Activated B cell treated with CpG ODN at 0.5 μM for 24 hours (primary cell): ENCODE data around the gene SLC12A5. TPM values are rescaled to one million over a fixed set of nuclear protein-coding genes. Genes with fewer than 3 reads are reported as not detected.
"Not testable (repeated sequence)": the region's sequence is repeated elsewhere in the genome, so short reads cannot be mapped to it uniquely, and the experiment has no call there.

Experiments
- ATAC-seq: fragments of 200-7000 bp; cut with Tn5 transposase; one replicate; pipeline ENCODE4 v1.10.0; 2021; ENCODE audit warnings: low read depth, mild to moderate bottlenecking, moderate library complexity
- CTCF ChIA-PET: fragments of 350-600 bp; sonication (Branson Sonifier 250); formaldehyde crosslinking; loops from one replicate; lab custom pipeline; 2021; ENCODE audit warnings: antibody characterized with exemption; lab: Charles Lee
- POLR2A ChIA-PET: fragments of 350-600 bp; sonication (Branson Sonifier 250); formaldehyde crosslinking; loops from one replicate; lab custom pipeline; 2021; ENCODE audit warnings: antibody characterized with exemption; lab: Charles Lee
- DNase-seq: peaks from one replicate; pipeline ENCODE4 v3.0.0; 2022
- H3K27ac Mint-ChIP-seq: one replicate; pipeline ENCODE4 v1.8.0; 2020; ENCODE audit warnings: mixed read lengths
- H3K27me3 Mint-ChIP-seq: one replicate; pipeline ENCODE4 v1.8.0; 2021; ENCODE audit warnings: mixed read lengths
- H3K36me3 Mint-ChIP-seq: one replicate; pipeline ENCODE4 v1.8.0; 2021; ENCODE audit warnings: low read depth, mixed read lengths
- H3K4me1 Mint-ChIP-seq: one replicate; pipeline ENCODE4 v1.8.0; 2021; ENCODE audit warnings: mixed read lengths
- H3K4me3 Mint-ChIP-seq: one replicate; pipeline ENCODE4 v1.8.0; 2020; ENCODE audit warnings: mild to moderate bottlenecking, mixed read lengths
- H3K9me3 Mint-ChIP-seq: one replicate; pipeline ENCODE4 v1.8.0; 2020; ENCODE audit warnings: mixed read lengths
- CTCF ChIP-seq: fragments of 200-600 bp; IDR thresholded peaks from one replicate; pipeline ENCODE4 v1.8.0; 2022; ENCODE audit warnings: antibody characterized with exemption, mild to moderate bottlenecking
- intact Hi-C: fragments of 100-400 bp; cut with micrococcal nuclease; formaldehyde crosslinking; loops from one replicate; pipeline ENCODE4 v1.15.1; 2024
- total RNA-seq: library from RNA; stranded (reverse); gene quantifications from 2 replicates; pipeline ENCODE4 v1.2.3, GENCODE V29; 2022

Gene SLC12A5
- total RNA-seq, 1 donor from 2014 or later: not detected

GRCh38 chr20:46089167-46089416 is 60.1 kb downstream of the SLC12A5 start:
- POLR2A ChIA-PET: interaction anchor here (1.0 to 2.4 kb wide), 5 partner anchors 19 to 116 kb away, joined by 3 to 8 read pairs (median 6); partner anchors contain the start of gene CD40
- intact Hi-C loops: loop anchor here (1.0 to 5.0 kb wide), 5 partner anchors 19 to 297 kb away; partner anchors contain the start of genes ACOT8, DNTTIP1, WFDC3 and ZNF335

GRCh38 chr20:46089417-46090388 is 60.7 kb downstream of the SLC12A5 start, which contains the start of gene NCOA5:
Gene NCOA5 (minus strand): TSS chr20:46089962. CDS start chr20:46079424, 10,538 bp downstream.
- Mint-ChIP-seq H3K27ac (peak within 1 kb of the TSS; percentile 89), H3K4me1 (peaks cover 53% of the 10 kb centered on the region), H3K9me3 (no peaks in the 10 kb centered on the region), H3K36me3 (peaks cover 21% of the 10 kb centered on the region), H3K27me3 (no peaks in the 10 kb centered on the region), H3K4me3 (peak within 1 kb of the TSS; percentile 90)
- intact Hi-C loops: loop anchor here (1.0 to 5.0 kb wide), 8 partner anchors 10 to 297 kb away; partner anchors contain the start of genes ACOT8, CD40, DNTTIP1 and WFDC3
- CTCF ChIA-PET: interaction anchor here (1.4 kb wide), 1 partner anchor 103 kb away, joined by 3 read pairs; no protein-coding TSS in a partner anchor
- DNase-seq (peak; percentile 93), ATAC-seq (peak; percentile 91)
- POLR2A ChIA-PET: interaction anchor here (1.0 to 2.4 kb wide), 3 partner anchors 18 to 117 kb away, joined by 3 to 8 read pairs (median 7); partner anchors contain the start of gene CD40
- no peak for TF ChIP-seq CTCF

More at GRCh38 chr20:46089167-46089416, 60.1 kb downstream of the SLC12A5 start:
- H3K4me1 Mint-ChIP-seq: peaks cover 59% of the 10 kb centered on the region
- CTCF ChIA-PET: interaction anchor here (1.4 to 1.7 kb wide), 2 partner anchors 87 to 102 kb away, joined by 3 to 5 read pairs; no protein-coding TSS in a partner anchor
- no peaks in the 10 kb centered on the region for H3K9me3 Mint-ChIP-seq
- DNase-seq: no peak
- ATAC-seq: peak; percentile 16
- peak overlapping the region; percentile 83 for H3K27ac Mint-ChIP-seq
- no peaks in the 10 kb centered on the region for H3K27me3 Mint-ChIP-seq
- peaks cover 21% of the 10 kb centered on the region for H3K36me3 Mint-ChIP-seq
- no peak for TF ChIP-seq CTCF
- H3K4me3 Mint-ChIP-seq: peak overlapping the region; percentile 90

- H3K36me3 Mint-ChIP-seq, H3K27ac Mint-ChIP-seq, CTCF ChIA-PET, ATAC-seq, H3K27me3 Mint-ChIP-seq, H3K9me3 Mint-ChIP-seq, H3K4me3 Mint-ChIP-seq, DNase-seq: not testable (repeated sequence)
- peaks cover 32% of the 10 kb centered on the region for H3K4me1 Mint-ChIP-seq
- intact Hi-C loops: loop anchor here (2.0 kb wide), 1 partner anchor 77 kb away; no protein-coding TSS in a partner anchor
- POLR2A ChIA-PET: interaction anchor here (0.8 to 1.5 kb wide), 3 partner anchors 16 to 37 kb away, joined by 3 to 4 read pairs (median 4); no protein-coding TSS in a partner anchor
Measured at GRCh38 chr20:46091622-46092535, 62.9 kb downstream of the SLC12A5 start.

GRCh38 chr20:46093531-46093930 is 64.5 kb downstream of the SLC12A5 start:
- DNase-seq (no peak), ATAC-seq (no peak)
- ChIA-PET CTCF (no interaction called here), POLR2A (interaction anchor here (1.5 kb wide), 1 partner anchor 36 kb away, joined by 4 read pairs; no protein-coding TSS in a partner anchor)
- no peak overlapping the region for H3K4me3 Mint-ChIP-seq
- no peaks in the 10 kb centered on the region for H3K9me3 Mint-ChIP-seq
- H3K27me3 Mint-ChIP-seq: no peaks in the 10 kb centered on the region
- H3K36me3 Mint-ChIP-seq: peaks cover 2% of the 10 kb centered on the region
- intact Hi-C loops: no loop called here
- H3K4me1 Mint-ChIP-seq: peaks cover 15% of the 10 kb centered on the region
- no peak overlapping the region for H3K27ac Mint-ChIP-seq
- no peak for TF ChIP-seq CTCF
